Measurements from ENCODE around the gene XRCC3.

Gene XRCC3

DNA sequence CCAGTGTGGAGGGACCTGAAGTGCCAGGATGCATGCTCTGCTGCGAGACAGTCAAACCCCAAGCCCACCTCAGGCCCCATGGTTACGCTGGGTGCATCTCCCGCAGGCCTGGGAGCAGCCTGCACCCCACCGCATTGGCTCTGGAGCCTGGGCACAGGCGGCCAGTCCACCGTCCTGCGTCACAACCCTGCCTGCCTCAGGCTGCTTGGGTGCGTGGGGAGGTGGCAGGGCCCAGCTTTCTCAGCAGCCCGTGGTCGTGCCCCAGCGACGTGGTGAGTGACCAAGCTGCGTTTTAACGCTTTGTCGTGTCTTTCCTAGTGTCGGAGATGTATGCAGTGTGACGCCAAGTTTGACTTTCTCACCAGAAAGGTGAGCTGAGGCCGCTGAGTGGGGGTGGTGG lies 11.2 kb upstream of the XRCC3 start:
- Histone ChIP-seq H3K27ac (no peak overlapping the region), H3K36me3 (replicated peaks) (peaks cover 14% of the 10 kb centered on the region), H3K4me3 (ENCODE audit: low read depth, low read length) (no peak overlapping the region), H3K27me3 (replicated peaks) (no peaks in the 10 kb centered on the region)
- no peak for DNase-seq
- TF ChIP-seq, protein P1, sequence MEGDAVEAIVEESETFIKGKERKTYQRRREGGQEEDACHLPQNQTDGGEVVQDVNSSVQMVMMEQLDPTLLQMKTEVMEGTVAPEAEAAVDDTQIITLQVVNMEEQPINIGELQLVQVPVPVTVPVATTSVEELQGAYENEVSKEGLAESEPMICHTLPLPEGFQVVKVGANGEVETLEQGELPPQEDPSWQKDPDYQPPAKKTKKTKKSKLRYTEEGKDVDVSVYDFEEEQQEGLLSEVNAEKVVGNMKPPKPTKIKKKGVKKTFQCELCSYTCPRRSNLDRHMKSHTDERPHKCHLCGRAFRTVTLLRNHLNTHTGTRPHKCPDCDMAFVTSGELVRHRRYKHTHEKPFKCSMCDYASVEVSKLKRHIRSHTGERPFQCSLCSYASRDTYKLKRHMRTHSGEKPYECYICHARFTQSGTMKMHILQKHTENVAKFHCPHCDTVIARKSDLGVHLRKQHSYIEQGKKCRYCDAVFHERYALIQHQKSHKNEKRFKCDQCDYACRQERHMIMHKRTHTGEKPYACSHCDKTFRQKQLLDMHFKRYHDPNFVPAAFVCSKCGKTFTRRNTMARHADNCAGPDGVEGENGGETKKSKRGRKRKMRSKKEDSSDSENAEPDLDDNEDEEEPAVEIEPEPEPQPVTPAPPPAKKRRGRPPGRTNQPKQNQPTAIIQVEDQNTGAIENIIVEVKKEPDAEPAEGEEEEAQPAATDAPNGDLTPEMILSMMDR (IDR thresholded peaks at IDR 0.05; ENCODE audit: low read depth, low read length, missing control alignments): no peak
- in situ Hi-C loops (cut with HindIII; ENCODE audit: low pct_ligation_motif_present, low sequenced_read_pairs): no loop called here

GRCh38 chr14:103725739-103726395 lies 10.6 kb upstream of the XRCC3 start:
- TF ChIP-seq, protein P1 (IDR thresholded peaks at IDR 0.05; ENCODE audit: low read depth, low read length, missing control alignments): no peak
- Histone ChIP-seq H3K4me3 (ENCODE audit: low read depth, low read length) (no peak overlapping the region), H3K27me3 (replicated peaks) (no peaks in the 10 kb centered on the region), H3K36me3 (replicated peaks) (peaks cover 14% of the 10 kb centered on the region), H3K27ac (no peak overlapping the region)
- in situ Hi-C loops (cut with HindIII; ENCODE audit: low pct_ligation_motif_present, low sequenced_read_pairs): no loop called here
- DNase-seq: no peak

- Histone ChIP-seq H3K27me3 (replicated peaks) (no peaks in the 10 kb centered on the region), H3K36me3 (replicated peaks) (peaks cover 14% of the 10 kb centered on the region), H3K27ac (no peak overlapping the region), H3K4me3 (ENCODE audit: low read depth, low read length) (no peak overlapping the region)
- TF ChIP-seq, protein P1 (IDR thresholded peaks at IDR 0.05; ENCODE audit: low read depth, low read length, missing control alignments): no peak
- in situ Hi-C loops (cut with HindIII; ENCODE audit: low pct_ligation_motif_present, low sequenced_read_pairs): no loop called here
- DNase-seq: no peak
Observed at GRCh38 chr14:103725001-103725682, 9.9 kb upstream of the XRCC3 start.

DNA sequence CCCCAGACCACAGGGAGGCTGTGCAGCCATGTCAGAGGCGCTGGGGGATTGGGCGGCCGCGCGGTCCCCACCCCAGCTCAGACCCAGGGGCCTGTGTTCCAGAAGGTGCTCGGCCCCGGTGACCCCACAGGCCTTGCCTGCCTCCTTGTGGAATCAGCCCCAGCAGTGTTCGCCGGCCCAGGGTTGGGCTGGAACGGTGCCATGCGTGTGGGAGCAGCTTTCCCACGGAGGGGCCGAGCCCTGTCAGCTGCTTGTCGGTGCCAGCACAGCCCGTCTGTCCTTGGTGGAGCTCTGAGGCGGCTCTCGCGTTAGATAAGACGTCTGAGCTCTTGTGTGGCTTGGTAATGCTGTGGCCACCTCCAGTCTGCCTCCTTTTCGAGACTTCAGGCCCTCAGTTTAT lies 8.9 kb upstream of the XRCC3 start:
- H3K27me3 ChIP-seq (replicated peaks): no peaks in the 10 kb centered on the region
- H3K4me3 ChIP-seq (ENCODE audit: low read depth, low read length): no peak overlapping the region
- no peak overlapping the region for H3K27ac ChIP-seq
- H3K36me3 ChIP-seq (replicated peaks): peaks cover 4% of the 10 kb centered on the region
- in situ Hi-C loops (cut with HindIII; ENCODE audit: low pct_ligation_motif_present, low sequenced_read_pairs): no loop called here
- peak; percentile 60 for DNase-seq
- TF ChIP-seq, protein P1 (IDR thresholded peaks at IDR 0.05; ENCODE audit: low read depth, low read length, missing control alignments): peak; percentile 26

GRCh38 chr14:103723748-103724081 lies 8.5 kb upstream of the XRCC3 start:
- DNase-seq: no peak
- no peak overlapping the region for H3K27ac ChIP-seq
- H3K4me3 ChIP-seq (ENCODE audit: low read depth, low read length): no peak overlapping the region
- TF ChIP-seq, protein P1 (IDR thresholded peaks at IDR 0.05; ENCODE audit: low read depth, low read length, missing control alignments): no peak
- H3K27me3 ChIP-seq (replicated peaks): no peaks in the 10 kb centered on the region
- H3K36me3 ChIP-seq (replicated peaks): no peaks in the 10 kb centered on the region
- in situ Hi-C loops (cut with HindIII; ENCODE audit: low pct_ligation_motif_present, low sequenced_read_pairs): no loop called here
